Esophagus muscularis mucosa (tissue), 4 donors: ENCODE data around the gene PLXDC1.

ENCODE experiments used
- EP300 ChIP-seq: sonication (generic); formaldehyde crosslinking; IDR thresholded peaks from one replicate; pipeline ENCODE4 v1.6.1; 2017; ENCODE audit warnings: antibody characterized with exemption
- POLR2AphosphoS5 ChIP-seq, 2 donors: sonication (generic); formaldehyde crosslinking; IDR thresholded peaks; one replicate each; pipeline ENCODE4 v1.6.1; 2017; ENCODE audit warnings: antibody characterized with exemption in 2 of 2
- TF ChIP-seq, protein P1 (sequence below), 3 experiments: fragments of 200-600 bp in 2 of 3; fragments of 450-650 bp in 1 of 3; sonication (generic) in 2 of 3; IDR thresholded peaks; one replicate each; pipeline ENCODE4 v1.5.1; 2017 to 2019; ENCODE audit warnings: antibody characterized with exemption in 3 of 3, mild to moderate bottlenecking in 2 of 3, moderate library complexity in 1 of 3

DNA sequence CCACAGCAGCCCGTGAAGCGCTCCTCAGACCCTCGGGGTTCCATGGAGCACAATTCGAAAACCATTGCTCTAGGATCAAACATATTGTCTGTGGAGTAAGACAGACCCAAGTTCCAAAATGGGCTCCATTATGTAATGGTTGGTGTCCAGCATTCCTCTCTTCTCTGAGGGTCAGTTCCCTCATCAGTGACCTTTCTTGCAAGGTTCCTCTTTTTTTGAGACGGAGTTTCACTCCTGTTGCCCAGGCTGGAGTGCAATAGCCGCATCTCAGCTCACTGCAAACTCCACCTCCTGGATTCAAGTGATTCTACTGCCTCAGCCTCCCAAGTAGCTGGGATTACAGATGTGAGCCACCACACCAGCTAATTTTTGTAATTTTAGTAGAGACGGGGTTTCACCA lies 28.4 kb downstream of the PLXDC1 start:
- no peak for TF ChIP-seq POLR2AphosphoS5 (IDR thresholded peaks at IDR 0.05)
- TF ChIP-seq, protein P1, sequence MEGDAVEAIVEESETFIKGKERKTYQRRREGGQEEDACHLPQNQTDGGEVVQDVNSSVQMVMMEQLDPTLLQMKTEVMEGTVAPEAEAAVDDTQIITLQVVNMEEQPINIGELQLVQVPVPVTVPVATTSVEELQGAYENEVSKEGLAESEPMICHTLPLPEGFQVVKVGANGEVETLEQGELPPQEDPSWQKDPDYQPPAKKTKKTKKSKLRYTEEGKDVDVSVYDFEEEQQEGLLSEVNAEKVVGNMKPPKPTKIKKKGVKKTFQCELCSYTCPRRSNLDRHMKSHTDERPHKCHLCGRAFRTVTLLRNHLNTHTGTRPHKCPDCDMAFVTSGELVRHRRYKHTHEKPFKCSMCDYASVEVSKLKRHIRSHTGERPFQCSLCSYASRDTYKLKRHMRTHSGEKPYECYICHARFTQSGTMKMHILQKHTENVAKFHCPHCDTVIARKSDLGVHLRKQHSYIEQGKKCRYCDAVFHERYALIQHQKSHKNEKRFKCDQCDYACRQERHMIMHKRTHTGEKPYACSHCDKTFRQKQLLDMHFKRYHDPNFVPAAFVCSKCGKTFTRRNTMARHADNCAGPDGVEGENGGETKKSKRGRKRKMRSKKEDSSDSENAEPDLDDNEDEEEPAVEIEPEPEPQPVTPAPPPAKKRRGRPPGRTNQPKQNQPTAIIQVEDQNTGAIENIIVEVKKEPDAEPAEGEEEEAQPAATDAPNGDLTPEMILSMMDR (IDR thresholded peaks at IDR 0.05): no peak
- TF ChIP-seq EP300: no peak
